NCI-H345 treated with DMSO at 0.1 percent for 48 hours (cell line): Measurements from ENCODE around the gene PRRT1.
"Not testable (repeated sequence)": the region's sequence is repeated elsewhere in the genome, so short reads cannot be mapped to it uniquely, and the experiment has no call there.

Experiments used
- DNase-seq: peaks from one replicate; lab custom pipeline; 2025; ENCODE audit not compliant: unreplicated experiment; lab: John Stamatoyannopoulos, UW

The PRRT1 gene

DNA sequence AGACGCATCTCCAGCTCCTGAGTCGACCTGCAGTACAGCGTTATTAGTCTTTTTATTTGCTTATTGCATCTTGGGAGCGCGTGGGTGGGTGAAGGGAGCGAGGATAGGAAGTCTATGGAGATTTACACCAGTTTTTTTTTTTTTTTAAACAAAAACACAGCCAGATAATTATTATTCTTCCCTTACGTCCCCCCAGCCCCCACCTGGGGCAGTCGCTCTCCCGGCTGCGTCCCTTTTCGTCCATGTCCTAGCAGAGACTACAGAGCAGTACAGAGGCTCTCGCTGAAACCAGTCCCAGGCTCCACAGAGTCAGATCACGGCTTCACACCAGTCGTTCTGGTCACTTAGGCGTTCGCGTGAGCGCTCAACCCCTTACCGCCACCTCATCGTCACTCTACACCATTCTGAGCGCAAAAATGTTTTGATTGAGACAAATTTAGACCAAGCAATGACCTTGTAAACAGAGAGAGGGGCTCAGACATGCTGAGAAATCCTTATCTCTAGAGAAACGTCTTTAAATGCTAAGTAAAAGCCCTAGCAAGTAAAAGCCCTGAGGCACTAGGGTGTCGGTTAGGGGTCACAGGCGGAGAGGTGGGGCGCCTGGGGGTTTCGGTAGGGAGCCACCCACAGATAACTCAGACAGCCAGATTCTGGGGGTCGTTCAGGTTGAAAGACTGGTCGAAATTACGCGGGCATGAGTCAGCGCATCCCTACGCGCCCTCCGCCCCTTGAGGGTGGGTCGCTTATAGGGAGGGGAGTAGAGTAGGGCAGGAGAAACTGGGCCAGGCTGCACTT, 1.2 kb upstream of the PRRT1 start:
- DNase-seq = no peak

DNA sequence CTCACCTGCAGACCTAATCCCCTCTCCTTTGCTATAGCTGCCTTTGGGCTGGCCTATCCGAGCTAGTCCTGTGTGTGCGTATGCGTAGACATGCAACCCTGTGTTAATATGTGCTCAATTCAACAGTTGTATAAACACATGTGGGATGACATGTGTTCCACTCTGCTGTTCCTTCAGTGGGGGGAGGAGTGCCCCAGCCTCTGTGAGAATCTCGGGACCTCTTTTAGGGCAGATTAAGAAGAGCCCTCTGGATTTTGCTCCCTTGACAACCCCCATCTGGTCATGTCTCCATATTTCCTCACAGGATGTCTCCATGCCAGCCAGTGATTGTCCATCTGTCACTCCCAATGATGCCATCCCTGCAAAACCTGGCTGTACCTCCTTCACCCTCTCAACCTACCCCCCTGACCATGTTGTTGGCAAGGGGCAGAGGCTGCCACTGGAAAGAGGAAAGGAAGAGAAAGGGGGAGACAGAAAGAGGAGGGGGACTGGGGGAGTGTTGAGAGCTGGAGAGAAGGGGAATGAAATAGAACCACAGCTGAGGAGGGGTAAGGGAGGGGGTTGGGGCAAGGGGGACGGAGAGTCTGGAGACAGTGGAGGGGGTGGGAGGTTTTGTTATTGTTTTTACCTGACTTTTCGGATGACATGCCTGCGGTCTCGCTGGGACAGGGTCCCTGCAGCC, 417 bp downstream of the PRRT1 start:
- no peak for DNase-seq

DNA sequence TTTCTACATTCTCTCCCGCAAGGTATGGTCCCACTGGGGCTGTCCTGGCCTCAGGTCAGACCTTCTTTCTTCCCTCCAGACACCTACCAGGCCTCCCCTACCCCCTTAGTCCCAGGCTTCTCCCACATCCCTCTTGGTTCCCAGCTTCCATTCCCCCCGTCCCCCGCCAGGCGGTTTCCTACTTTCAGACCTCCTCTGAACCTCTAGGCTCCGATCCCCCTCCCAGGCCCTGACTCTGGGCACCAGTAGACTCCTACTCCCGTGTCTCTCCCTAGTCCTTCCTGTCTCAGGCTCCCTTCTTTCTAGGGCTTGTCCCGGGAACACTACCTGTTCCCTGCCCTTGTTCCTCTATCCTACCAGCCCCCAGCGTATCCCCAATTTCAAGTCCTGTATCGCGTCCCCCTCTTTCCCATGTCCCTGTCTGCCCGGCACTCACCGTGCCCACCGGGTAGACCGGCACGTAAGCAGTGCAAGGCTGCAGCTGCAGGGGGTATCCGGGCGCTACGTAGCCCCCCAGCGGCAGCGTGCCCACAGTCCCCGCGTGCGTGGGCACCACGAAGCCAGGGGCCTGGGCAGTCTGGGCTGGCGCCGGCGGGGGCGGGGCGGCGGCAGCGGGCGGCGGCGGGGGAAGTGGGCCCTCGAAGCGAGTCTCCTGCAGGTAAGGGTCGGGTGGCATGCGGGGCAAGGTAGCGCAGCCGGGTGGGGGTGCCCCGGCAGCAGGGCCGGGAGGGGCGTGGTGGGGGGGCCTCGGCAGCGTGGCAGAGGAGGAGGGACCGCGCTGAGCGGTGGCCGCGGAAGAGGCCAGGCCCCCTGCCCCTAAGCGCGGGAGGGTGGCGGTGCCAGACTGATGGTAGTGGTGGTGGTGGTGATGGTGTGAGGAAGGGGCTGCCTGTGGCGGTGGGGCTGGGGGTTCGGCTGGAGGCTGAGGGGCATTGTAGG, 1.5 kb downstream of the PRRT1 start:
- DNase-seq = no peak

DNA sequence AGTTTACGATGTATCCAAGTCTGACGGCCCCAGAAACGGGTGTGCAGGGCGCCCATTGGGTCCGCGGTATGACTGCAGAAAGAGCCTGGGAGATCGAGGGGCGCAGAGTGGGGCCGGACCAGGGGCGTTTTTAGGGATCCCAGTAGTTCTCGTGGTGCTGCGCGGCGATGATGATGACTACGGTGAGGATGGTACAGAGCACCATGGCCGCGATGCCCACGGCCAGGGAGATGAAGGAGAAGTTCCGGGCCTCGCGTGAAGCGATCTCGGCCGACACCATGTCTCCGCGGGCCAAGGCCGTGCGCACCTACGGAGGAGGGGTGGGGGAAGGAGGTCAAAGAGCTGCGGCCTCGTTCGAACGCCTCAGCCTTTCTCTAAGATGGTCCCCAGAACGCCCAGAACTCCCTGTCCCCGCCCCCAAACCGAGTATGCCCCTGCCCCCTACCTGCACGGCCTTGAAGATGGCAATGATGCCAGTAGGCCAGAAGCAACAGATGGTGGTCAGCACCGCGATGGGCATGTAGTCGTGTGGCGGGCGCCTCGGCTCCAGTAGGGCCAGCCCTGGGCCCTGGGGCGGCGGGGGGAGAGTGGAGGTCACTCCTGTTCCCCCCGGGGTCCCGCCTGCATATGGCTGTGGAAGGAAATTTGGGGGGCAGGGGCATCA, 2.5 kb downstream of the PRRT1 start:
- no peak for DNase-seq

DNA sequence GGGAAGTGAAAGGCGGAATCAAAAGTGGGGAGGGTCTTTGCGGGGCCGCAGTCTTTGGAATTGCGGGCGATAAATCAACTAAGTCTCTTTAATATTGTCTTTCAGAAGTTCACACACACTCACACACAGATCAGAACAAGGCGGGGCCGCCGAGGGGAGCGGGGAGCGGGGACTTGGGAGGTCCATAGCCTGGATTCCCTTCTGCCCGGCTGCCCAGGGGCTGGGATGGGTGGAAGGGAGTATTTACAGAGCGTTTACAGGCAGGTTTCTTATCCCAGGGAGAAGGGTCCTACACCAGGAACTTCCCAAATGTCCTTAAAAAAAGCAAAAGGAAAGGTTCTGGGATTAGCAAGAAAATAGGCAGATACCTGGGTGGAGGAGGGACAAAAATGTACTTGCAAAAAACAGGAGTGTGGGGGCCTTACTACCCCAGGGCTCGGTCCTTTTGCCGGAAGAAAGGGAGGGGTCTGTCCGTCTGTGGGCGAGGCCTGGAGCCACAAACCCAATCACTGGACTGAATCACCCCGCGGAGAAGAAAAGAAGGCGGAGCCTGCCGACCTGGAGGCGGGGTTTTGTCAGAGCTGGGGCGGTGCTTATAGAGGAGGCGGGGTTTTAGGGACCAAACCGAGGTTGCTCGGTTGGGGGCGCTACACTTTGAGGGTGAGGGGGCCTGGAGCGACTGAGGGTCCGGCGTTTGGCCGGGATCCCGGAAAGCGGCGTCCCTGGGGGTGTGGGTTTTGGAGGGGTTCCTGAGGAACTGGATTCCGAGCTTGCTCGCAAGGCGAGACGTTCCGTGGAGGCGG, 3.2 kb downstream of the PRRT1 start:
- DNase-seq = no peak

DNA sequence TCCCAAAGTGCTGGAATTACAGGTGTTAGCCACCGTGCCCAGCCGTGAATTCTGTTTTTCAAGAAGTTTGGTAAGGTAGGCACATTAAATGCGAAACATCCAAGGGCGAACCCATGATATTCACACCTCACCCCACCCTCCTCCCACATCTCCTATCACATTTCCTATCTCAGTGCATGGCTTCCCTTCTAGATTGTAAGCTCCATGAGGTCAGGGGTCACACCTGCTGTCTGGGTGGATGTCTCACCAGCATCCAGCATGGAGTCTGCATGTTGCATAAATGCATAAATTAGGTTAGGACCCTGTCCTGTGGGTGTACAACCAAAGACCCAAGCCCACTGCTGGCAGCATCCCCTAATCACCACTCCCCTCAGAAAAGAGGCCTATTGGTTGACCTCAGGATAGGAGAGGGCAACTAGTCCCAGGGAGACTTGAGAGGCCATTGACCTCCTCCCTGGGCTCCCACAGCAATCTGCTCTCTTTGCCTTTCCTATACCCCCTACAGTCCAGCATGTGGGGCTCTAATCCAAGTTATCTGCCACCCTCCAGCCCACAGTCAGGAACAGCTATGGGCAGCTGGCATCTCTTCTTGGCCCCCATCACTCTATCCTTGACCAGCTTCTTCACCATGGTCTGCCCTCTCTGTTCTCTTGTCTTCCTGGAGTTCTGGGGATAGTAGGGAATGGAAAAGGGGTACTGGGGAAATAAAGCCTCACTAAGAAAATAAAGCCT, 4.2 kb downstream of the PRRT1 start:
- DNase-seq = no peak

DNA sequence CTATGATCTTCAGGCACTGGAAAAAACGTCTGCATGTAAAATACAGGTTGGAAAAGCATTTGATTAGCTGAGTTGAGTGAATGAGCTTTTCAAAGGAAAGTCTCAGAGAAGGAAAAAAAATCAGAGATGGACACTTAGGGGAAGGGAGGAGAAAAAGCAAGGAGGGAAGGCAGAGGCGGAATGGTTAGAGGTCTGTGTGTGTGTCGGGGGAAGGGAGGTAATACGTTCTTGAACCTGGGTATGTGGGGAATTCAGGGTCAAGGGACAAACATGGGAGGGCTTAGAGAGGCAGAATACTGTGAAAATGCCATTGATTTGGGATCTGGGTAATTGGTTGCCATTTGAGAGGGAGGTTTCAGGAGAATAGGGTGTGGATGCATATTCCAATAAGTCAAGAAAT, 5.1 kb downstream of the PRRT1 start:
- no peak for DNase-seq

DNA sequence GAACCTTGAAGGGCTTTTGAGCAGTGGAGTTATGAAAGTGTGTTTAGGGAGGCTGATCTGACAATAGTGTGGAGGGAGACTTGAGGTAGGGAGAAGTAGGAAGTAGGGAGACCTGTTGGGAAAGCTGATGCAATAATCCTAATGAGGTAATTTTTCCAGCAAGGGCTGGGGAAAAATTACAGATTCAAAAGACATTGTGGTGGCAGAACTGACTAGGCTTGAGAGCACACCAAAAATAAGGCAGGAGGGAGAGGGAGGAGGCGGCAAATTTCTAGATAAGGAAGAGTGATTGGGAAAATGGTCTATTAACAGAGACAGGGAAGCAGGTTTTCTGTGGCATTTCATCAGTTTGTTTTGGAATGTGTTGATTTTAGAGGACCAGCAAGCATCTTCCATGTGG, 5.5 kb downstream of the PRRT1 start:
- no peak for DNase-seq

DNA sequence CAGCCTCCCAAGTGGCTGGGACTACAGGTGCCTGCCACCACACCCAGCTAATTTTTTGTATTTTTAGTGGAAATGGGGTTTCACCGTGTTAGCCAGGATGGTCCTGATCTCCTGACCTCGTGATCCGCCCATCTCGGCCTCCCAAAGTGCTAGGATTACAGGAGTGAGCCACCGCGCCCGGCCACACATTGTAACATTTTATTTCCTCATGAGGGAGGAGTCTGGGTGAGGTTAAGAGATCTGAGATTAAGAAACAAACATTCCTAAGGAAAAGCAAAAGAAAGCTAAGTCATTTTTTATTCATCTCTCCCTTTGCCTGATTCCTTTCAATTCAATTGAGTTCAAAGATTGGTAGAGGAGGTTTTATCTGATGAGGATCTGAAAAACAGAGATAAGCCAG, 7.5 kb downstream of the PRRT1 start:
- not testable (repeated sequence) for DNase-seq

DNA sequence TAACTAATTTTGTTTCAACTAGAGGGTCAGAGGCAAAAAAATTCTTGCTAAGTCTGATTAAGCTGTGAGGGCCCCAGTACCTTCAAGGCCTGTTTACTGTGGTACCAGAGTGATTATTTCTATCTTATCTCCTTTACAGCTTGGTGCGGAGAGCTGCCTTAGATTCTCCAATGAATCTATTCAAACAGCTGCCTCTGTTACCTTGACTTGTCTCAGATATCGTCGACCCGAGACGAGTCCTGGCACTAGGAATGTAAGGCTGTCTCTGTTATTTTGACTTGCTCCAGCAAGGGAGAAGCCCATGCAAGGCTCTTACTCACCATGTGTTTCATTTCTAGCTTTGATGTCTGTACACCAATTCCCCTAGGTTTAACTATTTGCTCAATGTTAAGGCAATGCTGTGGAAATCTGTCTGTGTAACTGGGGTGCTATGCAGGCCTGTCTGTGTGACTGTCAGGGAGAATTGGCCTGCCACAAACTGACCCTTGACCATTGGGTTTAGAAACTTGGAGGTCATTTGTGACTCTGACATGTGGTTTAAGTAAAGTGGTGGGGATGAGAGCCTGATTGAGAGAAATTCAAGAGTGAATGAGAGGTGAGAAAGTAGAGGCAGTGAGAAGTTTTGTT, 11.2 kb downstream of the PRRT1 start:
- no peak for DNase-seq

DNA sequence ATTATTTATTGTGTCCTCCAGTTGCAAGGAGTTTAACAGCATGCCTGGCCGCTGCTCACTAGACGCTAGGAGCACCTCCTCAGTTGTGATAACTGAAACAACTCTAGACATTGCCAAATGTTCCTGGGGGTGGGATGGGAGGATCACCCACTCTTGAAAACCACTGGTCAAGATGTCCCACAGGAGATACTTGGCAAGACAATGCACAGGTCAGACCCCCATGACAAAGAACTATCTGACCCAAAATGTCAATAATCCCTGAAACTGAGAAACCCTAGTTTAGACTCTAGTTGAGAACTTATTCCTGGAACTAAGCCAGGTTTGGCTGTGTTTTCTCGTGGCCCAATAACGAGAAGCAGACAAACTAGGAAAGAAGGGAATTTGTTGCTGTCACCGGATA, 12.1 kb downstream of the PRRT1 start:
- no peak for DNase-seq

DNA sequence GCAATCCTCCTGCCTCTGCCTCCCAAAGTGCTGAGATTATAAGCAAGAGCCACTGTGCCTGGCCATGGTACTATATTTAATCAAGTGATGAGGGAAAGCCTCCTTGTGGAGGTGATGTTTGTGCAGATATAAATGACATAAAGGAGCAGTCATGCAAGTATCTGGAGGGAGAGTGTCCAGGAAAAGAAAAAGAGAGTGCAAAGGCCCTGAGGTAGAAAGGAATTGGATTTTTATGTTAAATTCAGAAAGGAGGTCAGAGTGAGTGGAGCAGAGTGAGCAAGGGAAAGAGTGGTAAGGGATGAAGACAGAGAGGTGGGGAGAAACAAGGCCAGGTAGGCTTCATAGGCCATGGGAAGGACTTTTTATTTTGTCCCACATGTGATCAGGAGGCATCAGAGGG, 14.3 kb downstream of the PRRT1 start:
- DNase-seq = no peak

DNA sequence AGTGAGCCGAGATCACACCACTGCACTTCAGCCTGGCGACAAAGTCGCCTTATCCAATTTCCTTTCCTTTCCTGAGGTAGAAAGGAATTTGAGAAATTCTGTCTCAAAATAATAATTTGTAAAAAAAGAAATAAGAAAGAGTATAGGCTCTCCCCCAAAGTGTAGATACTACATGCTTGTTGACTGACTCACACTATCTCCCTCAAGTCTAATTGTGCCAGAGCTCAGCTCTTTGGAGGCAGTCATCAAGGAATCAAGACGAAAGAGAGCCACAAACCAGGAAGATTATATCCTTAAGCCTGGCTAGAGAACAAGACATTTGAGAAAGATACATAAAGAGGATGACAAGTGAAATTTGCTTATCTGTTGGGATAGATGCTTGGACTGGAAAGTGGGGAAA, 18.0 kb downstream of the PRRT1 start:
- no peak for DNase-seq

DNA sequence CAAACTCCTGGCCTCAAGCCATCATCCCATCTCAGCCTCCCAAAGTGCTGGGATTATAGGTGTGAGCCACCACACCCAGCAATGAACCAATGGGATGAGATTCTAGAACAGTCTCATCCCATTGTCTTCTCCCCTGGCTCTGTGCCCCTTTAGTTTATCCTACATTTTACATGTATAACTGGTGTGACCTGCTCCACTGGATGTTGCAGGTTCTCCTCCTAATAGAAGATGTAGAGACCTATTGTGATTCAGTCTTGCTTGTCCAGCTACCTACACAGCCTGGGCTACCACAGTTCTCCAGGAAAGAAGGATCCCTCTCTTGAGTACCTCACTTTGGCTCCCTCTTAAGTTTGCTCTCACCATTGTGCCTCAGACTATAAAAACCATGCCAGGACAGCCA, 19.6 kb downstream of the PRRT1 start:
- DNase-seq = no peak

DNA sequence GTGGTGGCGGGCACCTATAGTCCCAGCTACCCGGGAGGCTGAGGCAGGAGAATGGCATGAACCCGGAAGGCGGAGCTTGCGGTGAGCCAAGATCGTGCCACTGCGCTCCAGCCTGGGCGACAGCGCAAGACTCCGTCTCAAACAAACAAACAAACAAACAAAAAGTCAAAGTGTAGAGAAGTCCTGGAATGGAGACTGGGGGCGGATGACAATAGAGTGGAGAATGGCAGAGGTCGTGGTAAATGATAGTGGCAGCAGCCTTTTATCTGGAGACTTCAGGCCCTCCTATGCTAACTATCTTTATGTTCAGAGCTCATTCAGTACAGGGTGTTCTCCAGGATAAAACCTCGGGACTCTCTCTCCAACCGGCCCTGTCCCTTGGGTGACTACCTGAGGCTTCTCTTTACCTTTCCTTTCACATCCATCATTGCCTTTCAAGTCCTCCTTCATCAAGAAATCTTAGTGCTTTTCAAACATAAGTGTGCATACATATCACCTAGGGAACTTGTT, 20.2 kb downstream of the PRRT1 start:
- no peak for DNase-seq

DNA sequence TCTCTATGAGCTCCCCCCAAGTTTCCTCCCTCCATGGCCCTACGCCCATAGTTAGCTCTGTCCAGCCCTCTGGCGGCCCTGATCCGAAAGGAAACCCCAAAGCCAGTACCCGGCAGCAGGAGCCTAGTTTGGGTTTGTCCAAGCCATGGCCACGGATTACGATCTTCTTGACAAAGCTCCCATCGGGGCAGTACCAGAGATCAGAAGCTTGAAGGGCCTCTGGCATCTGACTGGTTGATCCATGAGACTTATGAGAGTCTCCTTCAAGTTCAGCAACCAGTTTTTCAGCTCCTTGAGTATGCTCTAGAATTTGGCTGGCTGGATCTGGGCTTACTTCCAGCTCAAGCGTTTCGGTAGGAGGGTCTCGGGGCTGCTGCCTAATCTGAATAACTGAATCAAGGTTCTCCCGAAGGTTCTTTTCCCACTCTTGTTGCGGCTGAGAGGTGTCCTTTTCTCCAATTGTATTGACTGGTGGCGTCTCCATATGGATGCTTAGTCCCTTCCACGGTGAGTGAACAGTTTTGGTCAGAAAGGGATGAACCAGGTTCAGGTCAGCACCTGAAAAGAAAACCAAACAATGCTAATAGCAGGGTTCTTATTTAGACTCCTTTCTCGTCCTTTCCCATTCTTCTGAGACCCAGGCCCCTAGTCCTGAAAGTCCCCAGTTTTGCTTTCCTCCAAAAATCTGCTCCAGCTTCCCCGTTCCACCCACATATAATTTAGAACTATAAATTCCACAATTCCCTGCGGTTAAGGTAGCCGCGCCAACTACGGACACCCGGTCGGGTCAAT, 22.2 kb downstream of the PRRT1 start:
- no peak for DNase-seq

DNA sequence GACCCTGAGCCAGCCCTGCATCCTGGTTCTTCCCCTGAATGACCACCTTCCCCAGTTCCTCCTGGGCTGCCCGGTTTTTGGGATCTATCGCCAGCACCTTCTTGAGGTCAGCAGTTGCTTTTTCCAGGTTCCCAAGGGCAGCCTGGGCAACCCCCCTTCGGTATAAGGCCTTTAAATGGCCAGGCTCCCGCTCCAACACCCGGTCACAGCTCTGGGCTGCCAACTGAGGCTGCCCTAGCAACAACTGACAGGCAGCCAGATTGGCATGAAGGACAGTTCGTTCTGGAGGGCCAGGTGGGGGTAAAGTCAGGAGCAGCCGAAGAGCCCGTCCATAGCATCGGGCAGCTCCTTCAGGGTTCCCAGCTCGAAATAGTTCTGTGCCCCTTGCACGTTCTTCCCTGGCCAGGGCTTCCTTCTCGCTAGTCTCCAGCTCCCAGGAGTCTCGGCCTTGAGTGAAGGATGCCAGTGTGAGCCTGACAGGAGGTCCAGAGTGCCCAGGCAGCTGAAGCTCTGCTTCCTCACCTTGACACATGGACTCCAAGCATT, 22.9 kb downstream of the PRRT1 start:
- no peak for DNase-seq
